PC-3 (cell line): Measurements from ENCODE around the gene SLC39A11.

ENCODE experiments used
- EZH2 ChIP-seq: fragments of 300-600 bp; sonication (generic); IDR thresholded peaks from one replicate; pipeline ENCODE4 v1.6.1; 2017; ENCODE audit warnings: antibody characterized with exemption, mild to moderate bottlenecking, low read length; ENCODE audit not compliant: unreplicated experiment
- EZH2phosphoT487 ChIP-seq: fragments of 300-600 bp; sonication (generic); IDR thresholded peaks from 2 replicates; pipeline ENCODE4 v1.6.1; 2018; ENCODE audit warnings: mild to moderate bottlenecking, antibody characterized with exemption, low read length, borderline replicate concordance
- TF ChIP-seq, protein P1 (sequence below): fragments of 300-600 bp; sonication (generic); conservative IDR thresholded peaks from 2 replicates; pipeline ENCODE4 v1.5.1; 2017; ENCODE audit warnings: antibody characterized with exemption, low read depth, mild to moderate bottlenecking, low read length

DNA sequence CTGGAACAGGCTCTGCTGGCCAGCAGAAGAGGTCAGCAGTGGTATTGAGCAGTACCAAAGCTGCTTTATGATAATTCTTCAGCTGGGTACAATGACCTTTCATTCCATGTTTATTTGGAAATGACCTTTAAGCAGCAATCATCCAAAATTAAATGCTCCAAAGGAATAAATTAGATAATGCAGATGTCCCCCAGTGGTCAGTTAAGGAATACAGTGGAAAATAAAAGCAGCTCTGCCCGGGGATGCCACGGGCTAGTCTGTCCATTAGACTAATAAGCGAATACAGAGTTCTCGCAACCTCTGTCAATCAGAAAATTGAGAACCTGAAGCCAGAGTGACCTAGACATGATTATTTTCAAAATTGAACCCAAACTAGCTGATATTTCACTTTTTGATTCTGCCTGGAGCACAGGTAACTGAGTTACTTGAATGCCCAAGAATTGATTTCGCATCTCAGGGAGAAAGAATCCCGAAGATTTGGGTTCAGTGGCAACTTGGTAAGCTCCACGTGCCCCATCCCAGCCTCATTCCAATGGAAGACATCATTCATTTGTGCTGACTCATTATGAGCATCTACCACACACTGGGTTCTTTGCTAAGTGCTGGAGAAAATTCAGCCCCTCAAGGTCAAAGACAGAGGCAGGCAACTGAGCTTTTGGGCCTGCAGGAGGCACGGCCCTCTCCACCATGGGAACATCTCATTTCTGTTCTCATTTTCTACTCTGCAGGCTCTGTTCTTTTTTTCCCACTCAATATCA lies 34.4 kb upstream of the SLC39A11 start:
- TF ChIP-seq, protein P1, sequence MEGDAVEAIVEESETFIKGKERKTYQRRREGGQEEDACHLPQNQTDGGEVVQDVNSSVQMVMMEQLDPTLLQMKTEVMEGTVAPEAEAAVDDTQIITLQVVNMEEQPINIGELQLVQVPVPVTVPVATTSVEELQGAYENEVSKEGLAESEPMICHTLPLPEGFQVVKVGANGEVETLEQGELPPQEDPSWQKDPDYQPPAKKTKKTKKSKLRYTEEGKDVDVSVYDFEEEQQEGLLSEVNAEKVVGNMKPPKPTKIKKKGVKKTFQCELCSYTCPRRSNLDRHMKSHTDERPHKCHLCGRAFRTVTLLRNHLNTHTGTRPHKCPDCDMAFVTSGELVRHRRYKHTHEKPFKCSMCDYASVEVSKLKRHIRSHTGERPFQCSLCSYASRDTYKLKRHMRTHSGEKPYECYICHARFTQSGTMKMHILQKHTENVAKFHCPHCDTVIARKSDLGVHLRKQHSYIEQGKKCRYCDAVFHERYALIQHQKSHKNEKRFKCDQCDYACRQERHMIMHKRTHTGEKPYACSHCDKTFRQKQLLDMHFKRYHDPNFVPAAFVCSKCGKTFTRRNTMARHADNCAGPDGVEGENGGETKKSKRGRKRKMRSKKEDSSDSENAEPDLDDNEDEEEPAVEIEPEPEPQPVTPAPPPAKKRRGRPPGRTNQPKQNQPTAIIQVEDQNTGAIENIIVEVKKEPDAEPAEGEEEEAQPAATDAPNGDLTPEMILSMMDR: no peak
- no peak for TF ChIP-seq EZH2
- TF ChIP-seq EZH2phosphoT487: no peak
